ENCODE data around the gene IFNGR1. TPM values are rescaled to one million over a fixed set of nuclear protein-coding genes. Genes with fewer than 3 reads are reported as not detected.

Gene IFNGR1
- total and polyA plus RNA-seq, 10 of the 15 experiments (the other 5 are each of a cell fraction or from before 2014, with no cell fraction given) = 89.0 to 296 (median 138) TPM

DNA sequence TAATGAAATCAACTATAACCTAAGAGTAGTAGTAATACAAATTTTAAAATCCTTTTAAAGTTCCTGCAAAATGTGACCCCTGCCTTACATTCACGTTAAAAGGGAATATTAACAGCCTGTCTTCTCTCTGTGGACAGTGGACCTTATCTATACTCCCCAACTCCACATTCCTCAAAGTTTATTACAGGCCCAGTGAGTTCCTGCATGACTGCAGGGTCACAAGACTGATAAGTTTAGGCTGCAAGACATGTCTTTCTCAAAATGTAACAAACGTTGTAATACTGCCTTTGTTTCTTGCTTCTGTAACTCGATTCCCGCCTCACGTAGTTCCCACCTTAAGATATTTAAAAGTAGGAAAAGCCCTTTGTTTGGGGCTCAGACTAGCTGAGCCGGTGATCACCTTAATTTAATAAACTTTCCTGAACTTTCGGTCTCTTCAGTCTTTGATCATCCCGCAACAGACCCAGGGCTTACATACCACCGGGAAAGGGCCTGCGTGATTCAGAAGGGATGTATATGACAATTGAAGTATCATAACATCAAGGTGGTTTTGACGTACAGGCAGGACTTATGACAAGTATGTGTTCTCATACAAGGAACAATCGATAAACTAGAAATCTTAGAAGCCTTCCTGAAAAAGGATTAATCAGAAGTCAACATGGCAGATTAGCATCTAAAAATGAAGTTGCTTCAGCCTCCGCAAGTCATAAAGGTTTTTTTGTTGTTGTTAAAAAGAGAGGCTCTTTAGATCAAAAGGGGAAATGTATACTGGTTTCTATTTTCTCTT lies 48.7 kb downstream of the IFNGR1 start (continued):
- TF ChIP-seq, protein P1, sequence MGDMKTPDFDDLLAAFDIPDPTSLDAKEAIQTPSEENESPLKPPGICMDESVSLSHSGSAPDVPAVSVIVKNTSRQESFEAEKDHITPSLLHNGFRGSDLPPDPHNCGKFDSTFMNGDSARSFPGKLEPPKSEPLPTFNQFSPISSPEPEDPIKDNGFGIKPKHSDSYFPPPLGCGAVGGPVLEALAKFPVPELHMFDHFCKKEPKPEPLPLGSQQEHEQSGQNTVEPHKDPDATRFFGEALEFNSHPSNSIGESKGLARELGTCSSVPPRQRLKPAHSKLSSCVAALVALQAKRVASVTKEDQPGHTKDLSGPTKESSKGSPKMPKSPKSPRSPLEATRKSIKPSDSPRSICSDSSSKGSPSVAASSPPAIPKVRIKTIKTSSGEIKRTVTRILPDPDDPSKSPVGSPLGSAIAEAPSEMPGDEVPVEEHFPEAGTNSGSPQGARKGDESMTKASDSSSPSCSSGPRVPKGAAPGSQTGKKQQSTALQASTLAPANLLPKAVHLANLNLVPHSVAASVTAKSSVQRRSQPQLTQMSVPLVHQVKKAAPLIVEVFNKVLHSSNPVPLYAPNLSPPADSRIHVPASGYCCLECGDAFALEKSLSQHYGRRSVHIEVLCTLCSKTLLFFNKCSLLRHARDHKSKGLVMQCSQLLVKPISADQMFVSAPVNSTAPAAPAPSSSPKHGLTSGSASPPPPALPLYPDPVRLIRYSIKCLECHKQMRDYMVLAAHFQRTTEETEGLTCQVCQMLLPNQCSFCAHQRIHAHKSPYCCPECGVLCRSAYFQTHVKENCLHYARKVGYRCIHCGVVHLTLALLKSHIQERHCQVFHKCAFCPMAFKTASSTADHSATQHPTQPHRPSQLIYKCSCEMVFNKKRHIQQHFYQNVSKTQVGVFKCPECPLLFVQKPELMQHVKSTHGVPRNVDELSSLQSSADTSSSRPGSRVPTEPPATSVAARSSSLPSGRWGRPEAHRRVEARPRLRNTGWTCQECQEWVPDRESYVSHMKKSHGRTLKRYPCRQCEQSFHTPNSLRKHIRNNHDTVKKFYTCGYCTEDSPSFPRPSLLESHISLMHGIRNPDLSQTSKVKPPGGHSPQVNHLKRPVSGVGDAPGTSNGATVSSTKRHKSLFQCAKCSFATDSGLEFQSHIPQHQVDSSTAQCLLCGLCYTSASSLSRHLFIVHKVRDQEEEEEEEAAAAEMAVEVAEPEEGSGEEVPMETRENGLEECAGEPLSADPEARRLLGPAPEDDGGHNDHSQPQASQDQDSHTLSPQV (IDR thresholded peaks at IDR 0.05) = peak; percentile 84

DNA sequence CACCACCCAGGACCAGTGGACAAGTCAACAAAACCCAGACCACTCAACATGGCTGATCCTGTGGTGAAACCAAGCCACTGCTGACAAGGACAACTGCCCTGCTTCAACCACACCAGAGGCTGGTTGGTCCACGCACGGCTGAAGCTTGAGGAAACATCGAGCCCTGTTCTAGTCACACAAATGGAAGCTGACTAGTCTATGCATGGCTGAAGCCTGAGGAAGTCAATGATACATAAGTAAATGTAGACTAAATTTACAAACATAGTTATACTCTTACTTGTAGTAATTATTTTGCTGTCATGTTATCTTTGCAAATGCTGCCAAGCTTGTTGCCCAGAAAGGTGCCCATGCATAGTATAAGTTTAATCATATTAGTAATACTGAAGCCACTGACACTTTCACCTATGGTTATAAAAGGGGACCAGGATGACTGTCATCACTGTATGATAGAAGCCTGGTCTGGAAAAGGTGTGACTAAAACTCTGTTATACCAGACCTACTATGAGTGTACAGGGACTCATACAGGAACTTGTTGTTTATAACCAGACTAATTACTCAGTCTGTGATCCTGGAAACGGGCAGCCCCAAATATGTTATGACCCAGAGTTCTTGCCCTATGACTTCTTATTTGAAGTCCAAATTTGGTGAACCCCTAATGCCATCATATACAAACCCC lies 51.3 kb downstream of the IFNGR1 start:
- no peak overlapping the region for H3K4me3 ChIP-seq
- BruUV-seq (replicated peaks) = no TSS peak
- intact Hi-C loops (cut with micrococcal nuclease; ENCODE audit: unreplicated experiment) = loop anchor here (2.0 to 5.0 kb wide), 4 partner anchors 51 to 474 kb away; partner anchors contain the start of gene IFNGR1
- ChIA-PET POLR2A (interaction anchor here (1.2 to 3.4 kb wide), 6 partner anchors 54 to 71 kb away, joined by 4 to 62 read pairs (median 6); no protein-coding TSS in a partner anchor), CTCF (interaction anchor here (0.9 to 4.7 kb wide), 6 partner anchors 61 to 91 kb away, joined by 3 to 160 read pairs (median 24); no protein-coding TSS in a partner anchor), RAD21 (ENCODE audit: unreplicated experiment) (interaction anchor here (0.8 to 11.3 kb wide), 12 partner anchors 11 to 147 kb away, joined by 3 to 500 read pairs (median 24); no protein-coding TSS in a partner anchor), SMC1A (ENCODE audit: uncharacterized antibody, unreplicated experiment) (interaction anchor here (0.6 to 9.7 kb wide), 10 partner anchors 46 to 146 kb away, joined by 3 to 293 read pairs (median 40); no protein-coding TSS in a partner anchor)
- 0% methylated on average over 4 of the region's 4 CpGs for WGBS (ENCODE audit: insufficient coverage, insufficient replicate concordance, low lambda C conversion rate, missing lambda C conversion rate)
- no peaks in the 10 kb centered on the region for H4K20me1 ChIP-seq (ENCODE audit: control insufficient read depth, insufficient read depth)
- H3K4me2 ChIP-seq (ENCODE audit: control insufficient read depth, insufficient read depth) = no peak overlapping the region
- H3K9ac ChIP-seq (ENCODE audit: control insufficient read depth, insufficient read depth, low read length) = no peak overlapping the region
- H3K27ac ChIP-seq (ENCODE audit: control insufficient read depth, insufficient read depth) = peak overlapping the region; percentile 93
- no peaks in the 10 kb centered on the region for H3K36me3 ChIP-seq (ENCODE audit: control insufficient read depth in 2 of 2, insufficient read depth in 2 of 2, low read length in 1 of 2)
- no peaks in the 10 kb centered on the region for H3K79me2 ChIP-seq (ENCODE audit: control insufficient read depth, insufficient read depth, low read length)
- in situ Hi-C loops (cut with MboI) = loop anchor here (5.0 kb wide), 2 partner anchors 66 to 144 kb away; no protein-coding TSS in a partner anchor
- DNase-seq (ENCODE audit: low read depth, low spot score) (no peak), ATAC-seq (peak; percentile 7), FAIRE-seq (no peak)
- peaks cover 32% of the 10 kb centered on the region for H3K9me3 ChIP-seq (replicated peaks; ENCODE audit: control insufficient read depth, insufficient read depth, low read length)
- no peaks in the 10 kb centered on the region for H3K27me3 ChIP-seq (replicated peaks in 1 of 2; ENCODE audit: control insufficient read depth in 2 of 2, insufficient read depth in 2 of 2, low read length in 1 of 2)
- peak overlapping the region; percentile 49 for H2AFZ ChIP-seq (ENCODE audit: control insufficient read depth, low read depth, low read length)
- H3K4me1 ChIP-seq (ENCODE audit: control insufficient read depth, insufficient read depth, low read length) = peaks cover 57% of the 10 kb centered on the region
- TF ChIP-seq BCL11A (IDR thresholded peaks at IDR 0.05; ENCODE audit: low read depth, low read length) = peak; percentile 80; the same call in 1 of the 2 replicates
- TF ChIP-seq MTA2 (IDR thresholded peaks at IDR 0.05; ENCODE audit: low read depth) = peak; percentile 68
- peak; percentile 58 for TF ChIP-seq EED (IDR thresholded peaks at IDR 0.05; ENCODE audit: low read depth)
- peak; percentile 29; the same call in 1 of the 2 replicates for TF ChIP-seq CBX5 (IDR thresholded peaks at IDR 0.05; ENCODE audit: low read depth)
- TF ChIP-seq, protein P2, sequence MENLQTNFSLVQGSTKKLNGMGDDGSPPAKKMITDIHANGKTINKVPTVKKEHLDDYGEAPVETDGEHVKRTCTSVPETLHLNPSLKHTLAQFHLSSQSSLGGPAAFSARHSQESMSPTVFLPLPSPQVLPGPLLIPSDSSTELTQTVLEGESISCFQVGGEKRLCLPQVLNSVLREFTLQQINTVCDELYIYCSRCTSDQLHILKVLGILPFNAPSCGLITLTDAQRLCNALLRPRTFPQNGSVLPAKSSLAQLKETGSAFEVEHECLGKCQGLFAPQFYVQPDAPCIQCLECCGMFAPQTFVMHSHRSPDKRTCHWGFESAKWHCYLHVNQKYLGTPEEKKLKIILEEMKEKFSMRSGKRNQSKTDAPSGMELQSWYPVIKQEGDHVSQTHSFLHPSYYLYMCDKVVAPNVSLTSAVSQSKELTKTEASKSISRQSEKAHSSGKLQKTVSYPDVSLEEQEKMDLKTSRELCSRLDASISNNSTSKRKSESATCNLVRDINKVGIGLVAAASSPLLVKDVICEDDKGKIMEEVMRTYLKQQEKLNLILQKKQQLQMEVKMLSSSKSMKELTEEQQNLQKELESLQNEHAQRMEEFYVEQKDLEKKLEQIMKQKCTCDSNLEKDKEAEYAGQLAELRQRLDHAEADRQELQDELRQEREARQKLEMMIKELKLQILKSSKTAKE (IDR thresholded peaks at IDR 0.05; ENCODE audit: low read depth, poor library complexity, severe bottlenecking) = peak; percentile 85
- TF ChIP-seq IKZF2 (IDR thresholded peaks at IDR 0.05) = peak in 1 of 2 experiments; percentile 57; a peak in 1 of 4 replicates
- peak; percentile 75 for TF ChIP-seq NR2F1 (conservative IDR thresholded peaks at IDR 0.05)
- TF ChIP-seq, protein P3, sequence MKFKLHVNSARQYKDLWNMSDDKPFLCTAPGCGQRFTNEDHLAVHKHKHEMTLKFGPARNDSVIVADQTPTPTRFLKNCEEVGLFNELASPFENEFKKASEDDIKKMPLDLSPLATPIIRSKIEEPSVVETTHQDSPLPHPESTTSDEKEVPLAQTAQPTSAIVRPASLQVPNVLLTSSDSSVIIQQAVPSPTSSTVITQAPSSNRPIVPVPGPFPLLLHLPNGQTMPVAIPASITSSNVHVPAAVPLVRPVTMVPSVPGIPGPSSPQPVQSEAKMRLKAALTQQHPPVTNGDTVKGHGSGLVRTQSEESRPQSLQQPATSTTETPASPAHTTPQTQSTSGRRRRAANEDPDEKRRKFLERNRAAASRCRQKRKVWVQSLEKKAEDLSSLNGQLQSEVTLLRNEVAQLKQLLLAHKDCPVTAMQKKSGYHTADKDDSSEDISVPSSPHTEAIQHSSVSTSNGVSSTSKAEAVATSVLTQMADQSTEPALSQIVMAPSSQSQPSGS (IDR thresholded peaks at IDR 0.05; ENCODE audit: low read length) = peak; percentile 84
- TF ChIP-seq JUNB (IDR thresholded peaks at IDR 0.05) = peak; percentile 96
- TF ChIP-seq BMI1 (IDR thresholded peaks at IDR 0.05; ENCODE audit: borderline replicate concordance) = no peak
- TF ChIP-seq RUNX3 (IDR thresholded peaks at IDR 0.05; ENCODE audit: low read length) = peak; percentile 72
- TF ChIP-seq IRF4 (IDR thresholded peaks at IDR 0.05; ENCODE audit: low read depth, low read length) = peak; percentile 67; the same call in 1 of the 2 replicates

Measured in GM12878 (cell line).